ENCODE measurements around the gene PTPN23.
"Not testable (repeated sequence)": the region's sequence is repeated elsewhere in the genome, so short reads cannot be mapped to it uniquely, and the experiment has no call there.

The PTPN23 gene

DNA sequence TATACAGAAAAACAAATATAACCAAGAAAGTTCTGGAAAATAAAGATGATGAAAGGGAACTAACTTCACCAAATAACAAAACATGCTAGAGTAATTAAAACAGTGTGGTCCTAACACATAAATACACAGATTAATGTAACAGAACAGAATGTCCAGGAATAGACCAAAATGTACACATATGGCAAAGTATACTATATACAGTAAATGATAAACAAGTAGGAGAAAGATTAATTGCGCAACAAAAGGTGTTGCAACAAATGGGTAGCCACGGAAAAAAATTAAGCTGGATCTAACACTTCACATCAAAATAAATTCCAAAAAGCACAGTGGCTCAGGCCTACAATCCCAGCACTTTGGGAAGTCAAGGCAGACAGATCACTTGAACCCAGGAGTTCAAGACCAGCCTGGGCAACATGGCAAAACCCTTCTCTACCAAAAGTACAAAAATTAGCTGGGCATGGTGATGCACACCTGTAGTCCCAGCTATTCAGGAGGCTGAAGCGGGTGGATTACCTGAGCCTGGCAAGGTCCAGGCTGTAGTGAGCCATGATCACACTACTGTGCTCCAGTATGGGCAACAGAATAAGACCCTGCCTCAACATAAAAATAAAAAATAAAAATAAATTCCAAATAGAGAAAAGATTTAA lies 75.1 kb downstream of the PTPN23 start:
- DNase-seq, result no peak

DNA sequence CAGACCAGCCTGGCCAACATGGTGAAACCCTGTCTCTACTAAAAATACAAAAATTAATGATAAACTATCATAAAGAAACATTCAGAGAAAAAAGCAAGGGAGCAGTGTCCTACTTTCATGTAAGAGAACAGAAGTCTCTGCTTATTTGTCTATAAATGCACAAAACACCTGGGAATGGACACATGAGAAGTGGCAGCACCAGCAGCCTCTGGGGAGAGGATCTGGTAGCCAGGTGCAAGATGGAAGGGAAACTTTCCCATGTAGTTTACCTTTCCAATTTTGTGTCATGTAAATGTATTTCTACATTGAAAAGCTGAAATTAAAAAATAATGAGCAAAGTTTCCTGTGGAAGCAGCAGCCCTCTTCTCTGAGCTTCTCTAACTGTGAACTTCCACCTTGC lies 76.2 kb downstream of the PTPN23 start:
- DNase-seq, result no peak

DNA sequence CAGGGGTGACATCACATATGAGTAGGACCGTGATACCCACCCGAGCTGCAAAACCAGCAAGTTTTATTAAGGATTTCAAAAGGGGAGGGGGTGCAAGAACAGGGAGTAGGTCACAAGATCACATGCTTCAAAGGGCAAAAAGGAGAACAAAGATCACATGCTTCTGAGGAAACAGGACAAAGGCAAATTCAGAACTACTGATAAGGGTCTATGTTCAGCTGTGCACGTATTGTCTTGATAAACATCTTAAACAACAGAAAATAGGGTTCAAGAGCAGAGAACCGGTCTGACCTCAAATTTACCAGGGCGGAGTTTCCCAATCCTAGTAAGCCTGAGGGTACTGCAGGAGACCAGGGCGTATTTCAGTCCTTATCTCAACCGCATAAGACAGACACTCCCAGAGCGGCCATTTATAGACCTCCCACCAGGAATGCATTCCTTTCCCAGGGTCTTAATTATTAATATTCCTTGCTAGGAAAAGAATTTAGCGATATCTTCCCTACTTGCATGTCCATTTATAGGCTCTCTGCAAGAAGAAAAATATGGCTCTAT lies 78.8 kb downstream of the PTPN23 start:
- not testable (repeated sequence) for DNase-seq
